HAP-1 (cell line): ENCODE results near the gene CCDC60.

ENCODE experiments used
- DNase-seq, 2 experiments: peaks; one replicate each; pipeline ENCODE4 v3.0.0-alpha.2; 2016 to 2020; ENCODE audit warnings: low spot score in 2 of 2
- H3K27me3 ChIP-seq: fragments of 250-450 bp; sonication (Bioruptor Pico); 2 replicates; pipeline ENCODE4 v1.5.1; 2020; ENCODE audit warnings: low read depth, mild to moderate bottlenecking, moderate library complexity
- H3K36me3 ChIP-seq: fragments of 250-450 bp; sonication (Bioruptor Pico); replicated peaks from 2 replicates; pipeline ENCODE4 v1.5.1; 2020; ENCODE audit warnings: mild to moderate bottlenecking
- H3K4me1 ChIP-seq: fragments of 250-450 bp; sonication (Bioruptor Pico); 2 replicates; pipeline ENCODE4 v1.5.1; 2020; ENCODE audit warnings: mild to moderate bottlenecking
- H3K4me3 ChIP-seq: fragments of 250-450 bp; sonication (Bioruptor Pico); 2 replicates; pipeline ENCODE4 v1.5.1; 2020; ENCODE audit warnings: mild to moderate bottlenecking, moderate library complexity
- H3K9me3 ChIP-seq: fragments of 250-450 bp; sonication (Bioruptor Pico); 2 replicates; pipeline ENCODE4 v1.5.1; 2020; ENCODE audit warnings: mild to moderate bottlenecking, moderate library complexity
- in situ Hi-C: fragments of 300-500 bp; cut with MboI; formaldehyde crosslinking; loops from 3 replicates; pipeline ENCODE4 v1.14.3; 2020; ENCODE audit warnings: low sequenced_read_pairs, inconsistent platforms, mixed read lengths

The CCDC60 gene

DNA sequence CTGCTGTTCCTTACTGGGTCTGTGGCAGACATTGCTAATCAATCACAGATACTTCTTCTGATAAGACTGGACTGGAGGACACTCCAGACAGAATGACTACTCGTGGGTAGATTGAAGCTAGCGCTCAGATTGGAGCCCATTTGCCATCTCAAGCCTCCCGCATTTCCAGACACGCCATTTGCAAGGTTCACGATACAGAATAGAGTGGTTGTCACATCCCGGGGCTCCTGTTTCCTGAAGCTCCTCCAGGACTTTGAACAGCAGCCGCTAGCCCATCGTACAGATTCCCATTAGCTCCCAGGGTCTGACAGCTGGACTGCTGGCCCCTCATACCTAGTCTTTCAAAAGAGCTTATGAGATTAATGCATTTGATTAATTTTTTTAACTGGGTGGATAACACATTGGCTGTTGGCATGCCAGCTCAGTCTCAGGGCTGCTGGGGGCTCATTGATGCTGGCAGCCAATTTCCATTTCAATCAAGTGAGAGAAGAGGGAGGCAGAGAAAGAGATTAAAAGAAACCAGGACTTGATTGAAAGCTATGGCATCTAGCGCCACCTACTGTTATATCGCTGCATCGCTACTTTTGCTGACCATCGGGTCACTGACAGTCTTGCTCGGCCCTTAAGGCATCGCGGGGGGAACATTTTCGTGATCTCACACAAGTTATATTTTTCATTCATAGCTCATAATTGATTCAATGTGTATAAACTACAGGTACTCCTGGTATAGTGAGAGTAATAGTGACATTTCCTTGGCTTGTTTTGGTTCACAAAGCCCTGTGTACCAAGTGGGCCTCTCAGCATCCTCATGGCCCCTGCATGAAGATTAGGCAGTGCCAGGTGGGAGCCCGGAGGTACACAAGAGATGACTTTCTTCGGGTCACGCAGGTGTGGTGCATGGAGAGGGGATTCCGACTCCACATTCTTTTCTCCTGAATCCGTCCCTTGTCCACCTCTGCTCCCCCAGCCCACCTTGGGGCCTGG lies 78.6 kb downstream of the CCDC60 start:
- no peaks in the 10 kb centered on the region for H3K27me3 ChIP-seq
- in situ Hi-C loops: loop anchor here (25.0 kb wide), 1 partner anchor 1001 kb away; no protein-coding TSS in a partner anchor
- H3K9me3 ChIP-seq: no peaks in the 10 kb centered on the region
- H3K4me1 ChIP-seq: no peaks in the 10 kb centered on the region
- peak; percentile 54 to 80 for DNase-seq
- H3K4me3 ChIP-seq: no peak overlapping the region
- H3K36me3 ChIP-seq: no peaks in the 10 kb centered on the region

DNA sequence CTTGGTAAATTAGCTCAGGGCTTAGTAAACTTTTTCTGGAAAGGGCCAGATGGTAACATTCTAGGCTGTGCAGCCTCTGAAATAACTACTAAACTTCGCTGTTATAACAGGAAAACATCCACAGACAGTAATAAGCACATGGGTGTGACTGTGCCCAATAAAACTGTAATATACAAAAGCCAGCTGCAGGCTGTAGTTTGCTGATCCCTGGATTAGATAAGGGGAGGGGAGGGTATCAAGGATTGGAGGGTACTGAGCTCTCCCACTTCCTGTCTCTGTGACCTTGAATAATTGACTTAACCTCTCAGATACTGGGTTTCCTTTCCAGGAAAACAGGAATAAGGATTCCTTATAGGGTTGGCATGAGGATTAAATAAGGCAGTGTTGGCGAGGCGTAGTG lies 81.2 kb downstream of the CCDC60 start:
- no peaks in the 10 kb centered on the region for H3K4me1 ChIP-seq
- H3K9me3 ChIP-seq: no peaks in the 10 kb centered on the region
- in situ Hi-C loops: loop anchor here (25.0 kb wide), 1 partner anchor 1003 kb away; no protein-coding TSS in a partner anchor
- no peak for DNase-seq
- H3K4me3 ChIP-seq: no peak overlapping the region
- no peaks in the 10 kb centered on the region for H3K27me3 ChIP-seq
- no peaks in the 10 kb centered on the region for H3K36me3 ChIP-seq

- Histone ChIP-seq H3K4me1 (no peaks in the 10 kb centered on the region), H3K9me3 (no peaks in the 10 kb centered on the region), H3K27me3 (no peaks in the 10 kb centered on the region), H3K36me3 (no peaks in the 10 kb centered on the region), H3K4me3 (no peak overlapping the region)
- no peak for DNase-seq
- in situ Hi-C loops: loop anchor here (25.0 kb wide), 1 partner anchor 1005 kb away; no protein-coding TSS in a partner anchor
Measured at GRCh38 chr12:119417440-119417839, 82.9 kb downstream of the CCDC60 start.

DNA sequence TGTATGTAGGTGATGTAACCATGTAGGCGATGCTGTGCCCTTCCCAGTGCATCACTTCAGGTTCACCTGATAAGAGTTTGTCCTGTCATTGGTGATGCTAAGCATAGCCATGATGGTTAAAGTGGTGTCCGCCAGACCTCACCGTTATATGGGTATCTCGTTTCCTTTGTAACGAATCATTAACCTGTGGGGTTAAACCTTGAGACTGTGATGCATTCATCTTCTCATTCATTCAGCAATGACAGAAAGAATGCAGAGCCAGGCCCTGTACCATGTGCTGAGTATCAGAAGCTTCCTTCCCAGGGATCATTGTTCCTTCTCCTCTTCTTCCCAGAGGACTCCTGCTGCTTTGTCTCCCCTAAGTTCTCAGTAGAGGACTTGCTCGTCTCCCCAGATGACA lies 84.9 kb downstream of the CCDC60 start:
- no peak overlapping the region for H3K4me3 ChIP-seq

DNA sequence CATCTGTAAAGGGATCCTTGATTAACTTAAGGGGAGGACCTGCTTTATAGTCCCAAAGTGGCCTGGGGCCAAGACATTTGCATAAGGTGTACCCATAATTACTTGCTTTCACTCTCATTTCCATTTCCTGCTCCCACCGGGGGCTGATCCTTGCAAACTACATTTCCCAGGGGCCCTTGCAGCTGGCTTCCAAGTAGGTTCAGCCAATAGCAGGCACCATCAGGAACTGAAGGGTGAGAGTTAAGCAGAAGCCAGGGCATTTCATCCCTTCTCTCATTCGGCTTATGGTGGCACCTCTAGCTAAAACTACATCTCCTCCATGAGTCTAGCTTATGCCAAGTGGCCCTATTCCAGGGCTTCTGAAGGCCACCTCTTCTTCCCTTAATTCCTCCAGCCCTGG lies 88.8 kb downstream of the CCDC60 start:
- Histone ChIP-seq H3K27me3 (no peaks in the 10 kb centered on the region), H3K4me3 (no peak overlapping the region), H3K4me1 (no peaks in the 10 kb centered on the region), H3K9me3 (no peaks in the 10 kb centered on the region), H3K36me3 (no peaks in the 10 kb centered on the region)
- peak in 1 of 2 experiments; percentile 15 for DNase-seq
- in situ Hi-C loops: loop anchor here (25.0 kb wide), 1 partner anchor 1011 kb away; no protein-coding TSS in a partner anchor

More for the DNA sequence above, 84.9 kb downstream of the CCDC60 start:
- Histone ChIP-seq H3K4me1 (no peaks in the 10 kb centered on the region), H3K27me3 (no peaks in the 10 kb centered on the region), H3K36me3 (no peaks in the 10 kb centered on the region), H3K9me3 (no peaks in the 10 kb centered on the region)
- in situ Hi-C loops: loop anchor here (25.0 kb wide), 1 partner anchor 1007 kb away; no protein-coding TSS in a partner anchor
- DNase-seq: no peak

- H3K27me3 ChIP-seq: no peaks in the 10 kb centered on the region
- no peaks in the 10 kb centered on the region for H3K9me3 ChIP-seq
- DNase-seq: no peak
- H3K4me3 ChIP-seq: no peak overlapping the region
- no peaks in the 10 kb centered on the region for H3K36me3 ChIP-seq
- in situ Hi-C loops: no loop called here
- H3K4me1 ChIP-seq: no peaks in the 10 kb centered on the region
Measured at GRCh38 chr12:119425623-119426022, 91.1 kb downstream of the CCDC60 start.

DNA sequence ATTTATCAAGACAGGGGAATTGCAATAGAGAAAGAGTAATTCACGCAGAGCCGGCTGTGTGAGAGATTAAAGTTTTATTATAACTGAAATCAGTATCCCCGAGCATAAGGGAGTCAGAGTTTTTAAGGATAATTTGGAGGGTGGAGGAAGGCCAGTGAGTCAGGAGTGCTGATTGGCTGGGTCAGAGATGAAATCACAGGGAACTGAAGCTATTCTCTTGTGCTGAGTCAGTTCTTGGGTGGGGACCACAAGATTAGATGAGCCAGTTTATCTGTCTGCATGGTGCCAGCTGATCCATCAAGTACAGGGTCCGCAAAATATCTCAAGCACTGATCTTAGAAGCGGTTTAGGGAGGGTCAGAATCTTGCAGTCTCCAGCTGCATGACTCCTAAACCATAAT lies 96.6 kb downstream of the CCDC60 start:
- Histone ChIP-seq H3K36me3 (no peaks in the 10 kb centered on the region), H3K27me3 (no peaks in the 10 kb centered on the region), H3K9me3 (no peaks in the 10 kb centered on the region), H3K4me3 (no peak overlapping the region), H3K4me1 (no peaks in the 10 kb centered on the region)
- no peak for DNase-seq
- in situ Hi-C loops: no loop called here

- DNase-seq: no peak
- H3K36me3 ChIP-seq: no peaks in the 10 kb centered on the region
- no peaks in the 10 kb centered on the region for H3K27me3 ChIP-seq
- no peak overlapping the region for H3K4me3 ChIP-seq
- no peaks in the 10 kb centered on the region for H3K4me1 ChIP-seq
- no peaks in the 10 kb centered on the region for H3K9me3 ChIP-seq
- in situ Hi-C loops: no loop called here
Measured at GRCh38 chr12:119432949-119433348, 98.4 kb downstream of the CCDC60 start.

GRCh38 chr12:119440803-119441360 lies 106.4 kb downstream of the CCDC60 start:
- in situ Hi-C loops: no loop called here
- H3K9me3 ChIP-seq: no peaks in the 10 kb centered on the region
- H3K4me3 ChIP-seq: no peak overlapping the region
- DNase-seq: no peak
- no peaks in the 10 kb centered on the region for H3K4me1 ChIP-seq
- H3K36me3 ChIP-seq: no peaks in the 10 kb centered on the region
- H3K27me3 ChIP-seq: no peaks in the 10 kb centered on the region

GRCh38 chr12:119444462-119445044 lies 110.0 kb downstream of the CCDC60 start:
- no peaks in the 10 kb centered on the region for H3K36me3 ChIP-seq
- in situ Hi-C loops: no loop called here

GRCh38 chr12:119446459-119446858 lies 111.9 kb downstream of the CCDC60 start:
- H3K4me3 ChIP-seq: no peak overlapping the region
- no peaks in the 10 kb centered on the region for H3K9me3 ChIP-seq
- in situ Hi-C loops: no loop called here
- DNase-seq: no peak
- H3K36me3 ChIP-seq: no peaks in the 10 kb centered on the region
- H3K27me3 ChIP-seq: no peaks in the 10 kb centered on the region
- no peaks in the 10 kb centered on the region for H3K4me1 ChIP-seq

More at GRCh38 chr12:119444462-119445044, 110.0 kb downstream of the CCDC60 start:
- Histone ChIP-seq H3K9me3 (no peaks in the 10 kb centered on the region), H3K4me1 (no peaks in the 10 kb centered on the region), H3K4me3 (no peak overlapping the region), H3K27me3 (no peaks in the 10 kb centered on the region)
- DNase-seq: peak; percentile 65 to 67

DNA sequence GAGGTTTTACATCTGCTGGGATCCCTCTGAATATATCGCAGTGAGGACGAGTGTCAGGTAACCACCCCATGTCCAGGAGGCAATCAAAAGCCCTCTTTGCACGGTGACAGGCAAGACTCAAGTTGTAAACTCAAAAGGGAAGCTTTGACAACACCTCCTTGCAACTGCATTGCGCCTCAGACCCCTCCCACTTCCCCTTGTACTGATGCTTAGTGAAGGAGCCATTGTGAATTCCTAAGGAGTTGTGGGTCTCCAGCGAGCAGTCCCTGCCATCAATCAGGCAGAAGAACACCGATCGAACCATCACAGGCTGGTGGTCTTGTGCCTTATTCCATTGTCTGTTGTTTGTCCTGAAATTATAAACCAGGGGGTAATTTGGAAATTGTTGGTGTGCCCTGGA lies 112.6 kb downstream of the CCDC60 start:
- Histone ChIP-seq H3K36me3 (no peaks in the 10 kb centered on the region), H3K4me1 (no peaks in the 10 kb centered on the region), H3K27me3 (no peaks in the 10 kb centered on the region), H3K4me3 (no peak overlapping the region), H3K9me3 (no peaks in the 10 kb centered on the region)
- in situ Hi-C loops: no loop called here
- DNase-seq: no peak

- Histone ChIP-seq H3K4me3 (no peak overlapping the region), H3K36me3 (no peaks in the 10 kb centered on the region), H3K27me3 (no peaks in the 10 kb centered on the region), H3K9me3 (no peaks in the 10 kb centered on the region), H3K4me1 (no peaks in the 10 kb centered on the region)
- DNase-seq: no peak
- in situ Hi-C loops: no loop called here
Measured at GRCh38 chr12:119447618-119448017, 113.1 kb downstream of the CCDC60 start.
